ENCODE measurements around the gene WNT11. TPM values are rescaled to one million over a fixed set of nuclear protein-coding genes. Genes with fewer than 3 reads are reported as not detected.

The WNT11 gene
- total and polyA plus RNA-seq, 2 of the 13 experiments (the other 11 are each of a cell fraction or from before 2014, with no cell fraction given) = 0.34 to 0.66 TPM

- TF ChIP-seq NR1H2 (CRISPR knock-in tag; IDR thresholded peaks at IDR 0.05; ENCODE audit: borderline replicate concordance, low read depth) (no peak), ZNF562 (CRISPR knock-in tag; IDR thresholded peaks at IDR 0.05; ENCODE audit: borderline replicate concordance) (no peak), CC2D1A (CRISPR knock-in tag; IDR thresholded peaks at IDR 0.05) (no peak), ETV5 (CRISPR knock-in tag; IDR thresholded peaks at IDR 0.05; ENCODE audit: borderline replicate concordance) (no peak), ZNF644 (CRISPR knock-in tag; IDR thresholded peaks at IDR 0.05; ENCODE audit: low read depth) (no peak), ISX (CRISPR knock-in tag; conservative IDR thresholded peaks at IDR 0.05) (no peak), ZNF232 (CRISPR knock-in tag; IDR thresholded peaks at IDR 0.05; ENCODE audit: borderline replicate concordance) (no peak), PCBP2 (optimal IDR thresholded peaks at IDR 0.05; ENCODE audit: low read depth, low read length, poor library complexity, severe bottlenecking) (no peak), ZNF253 (CRISPR knock-in tag; IDR thresholded peaks at IDR 0.05; ENCODE audit: borderline replicate concordance) (no peak)
Observed at GRCh38 chr11:76194872-76195668, 11.2 kb downstream of the WNT11 start (continued).

- H3K27me3 ChIP-seq (ENCODE audit: control insufficient read depth in 1 of 2, insufficient read depth in 2 of 2, low read length in 2 of 2) = no peaks in the 10 kb centered on the region
- POLR2A ChIA-PET = no interaction called here
- H3K4me3 ChIP-seq (replicated peaks in 1 of 3; ENCODE audit: insufficient read depth in 1 of 3, low read depth in 2 of 3, low read length in 3 of 3) = no peak overlapping the region
- BruUV-seq (replicated peaks) = no TSS peak
- no peaks in the 10 kb centered on the region for H3K79me2 ChIP-seq (ENCODE audit: insufficient read depth, low read length)
- H3K36me3 ChIP-seq (replicated peaks in 1 of 2; ENCODE audit: control insufficient read depth in 1 of 2, insufficient read depth in 2 of 2, low read length in 2 of 2) = no peaks in the 10 kb centered on the region
- no peak overlapping the region for H3K4me2 ChIP-seq (ENCODE audit: low read depth, low read length)
- no CpG with 5 or more reads among the region's 9 CpGs for WGBS (ENCODE audit: low lambda C conversion rate)
- peaks cover 12% of the 10 kb centered on the region for H3K4me1 ChIP-seq (ENCODE audit: insufficient read depth, low read length)
- ATAC-seq = no peak
- no peak overlapping the region for H3K9ac ChIP-seq (ENCODE audit: insufficient read depth, low read depth, low read length)
- H3K9me3 ChIP-seq (ENCODE audit: low read length) = no peaks in the 10 kb centered on the region
- no peak overlapping the region for H2AFZ ChIP-seq (ENCODE audit: low read length)
- in situ Hi-C loops (cut with HindIII; ENCODE audit: extremely low pct_ligation_motif_present, low pct_unique_long_range_greater_than_20kb) = no loop called here
- intact Hi-C loops (cut with micrococcal nuclease; ENCODE audit: unreplicated experiment) = no loop called here
- no peak overlapping the region for H3K27ac ChIP-seq (ENCODE audit: extremely low read length, insufficient read depth, low read length)
- TF ChIP-seq ZNF138 (CRISPR knock-in tag; IDR thresholded peaks at IDR 0.05; ENCODE audit: low read depth) = no peak
- no peak for TF ChIP-seq ZNF580 (CRISPR knock-in tag; IDR thresholded peaks at IDR 0.05; ENCODE audit: borderline replicate concordance, low read depth)
- TF ChIP-seq SMARCC2 (IDR thresholded peaks at IDR 0.05) = no peak
- TF ChIP-seq MIXL1 (CRISPR knock-in tag; IDR thresholded peaks at IDR 0.05) = no peak
- TF ChIP-seq HNF4G (IDR thresholded peaks at IDR 0.05; ENCODE audit: borderline replicate concordance, low read depth, low read length) = no peak
- no peak for TF ChIP-seq HNF4G (CRISPR knock-in tag; IDR thresholded peaks at IDR 0.05; ENCODE audit: borderline replicate concordance, low read depth)
- no peak for TF ChIP-seq IRF9 (CRISPR knock-in tag; IDR thresholded peaks at IDR 0.05; ENCODE audit: borderline replicate concordance)
- no peak for TF ChIP-seq NRL (CRISPR knock-in tag; IDR thresholded peaks at IDR 0.05; ENCODE audit: borderline replicate concordance)
- TF ChIP-seq PPARG (CRISPR knock-in tag; conservative IDR thresholded peaks at IDR 0.05) = no peak
- no peak for TF ChIP-seq NCOR1 (IDR thresholded peaks at IDR 0.05; ENCODE audit: borderline replicate concordance, low read length)
- no peak for TF ChIP-seq NFIB (CRISPR knock-in tag; IDR thresholded peaks at IDR 0.05; ENCODE audit: borderline replicate concordance)
- TF ChIP-seq POLR2AphosphoS2 (IDR thresholded peaks at IDR 0.05; ENCODE audit: low read depth, low read length) = no peak
- TF ChIP-seq ARHGAP35 (CRISPR knock-in tag; IDR thresholded peaks at IDR 0.05; ENCODE audit: borderline replicate concordance) = no peak
- DNase-seq (ENCODE audit: low spot score) = no peak
- FAIRE-seq = no peak
- CTCF ChIA-PET (ENCODE audit: low intra/inter-chr PET ratio, low total read pairs) = no interaction called here
- H4K20me1 ChIP-seq (ENCODE audit: insufficient read depth, low read length) = no peaks in the 10 kb centered on the region
Observed at GRCh38 chr11:76193219-76193618, 13.1 kb downstream of the WNT11 start.
